ENCODE measurements around the gene ARHGAP26.

The ARHGAP26 gene

GRCh38 chr5:143130613-143131305 is 360.6 kb downstream of the ARHGAP26 start:
- no peak for DNase-seq

- DNase-seq = no peak
Measured at GRCh38 chr5:143131972-143132371, 361.8 kb downstream of the ARHGAP26 start.

GRCh38 chr5:143132739-143133138 is 362.6 kb downstream of the ARHGAP26 start:
- DNase-seq = no peak

- no peak for DNase-seq
Measured at GRCh38 chr5:143133721-143134120, 363.5 kb downstream of the ARHGAP26 start.

GRCh38 chr5:143134269-143134668 is 364.1 kb downstream of the ARHGAP26 start:
- no peak for DNase-seq

- no peak for DNase-seq
Measured at GRCh38 chr5:143134900-143135299, 364.7 kb downstream of the ARHGAP26 start.

- DNase-seq = no peak
Measured at GRCh38 chr5:143135832-143136551, 365.8 kb downstream of the ARHGAP26 start.

GRCh38 chr5:143138839-143139238 is 368.7 kb downstream of the ARHGAP26 start:
- DNase-seq = no peak

- DNase-seq = no peak
Measured at GRCh38 chr5:143139585-143139984, 369.4 kb downstream of the ARHGAP26 start.

GRCh38 chr5:143140492-143141203 is 370.5 kb downstream of the ARHGAP26 start:
- no peak for DNase-seq

GRCh38 chr5:143141652-143142051 is 371.5 kb downstream of the ARHGAP26 start:
- no peak for DNase-seq

- DNase-seq = no peak
Measured at GRCh38 chr5:143142596-143143435, 372.6 kb downstream of the ARHGAP26 start.

- no peak for DNase-seq
Measured at GRCh38 chr5:143143973-143144372, 373.8 kb downstream of the ARHGAP26 start.

- no peak for DNase-seq
Measured at GRCh38 chr5:143145243-143146160, 375.3 kb downstream of the ARHGAP26 start.

GRCh38 chr5:143146161-143146560 is 376.0 kb downstream of the ARHGAP26 start:
- no peak for DNase-seq

- no peak for DNase-seq
Measured at GRCh38 chr5:143147383-143147782, 377.2 kb downstream of the ARHGAP26 start.

GRCh38 chr5:143147902-143148301 is 377.7 kb downstream of the ARHGAP26 start:
- no peak for DNase-seq

GRCh38 chr5:143148771-143149170 is 378.6 kb downstream of the ARHGAP26 start:
- DNase-seq = no peak

- DNase-seq = no peak
Measured at GRCh38 chr5:143149759-143150158, 379.6 kb downstream of the ARHGAP26 start.

GRCh38 chr5:143151056-143151700 is 381.0 kb downstream of the ARHGAP26 start:
- no peak for DNase-seq

GRCh38 chr5:143152445-143152844 is 382.3 kb downstream of the ARHGAP26 start:
- DNase-seq = no peak
